ENCODE data around the gene MAP2K2. TPM values are rescaled to one million over a fixed set of nuclear protein-coding genes. Genes with fewer than 3 reads are reported as not detected.
A peak's percentile ranks its signal among the peaks of the same experiment; 100 is the strongest.

MAP2K2 gene
- total RNA-seq, 2 donors from 2014 or later, result 56.8 to 92.0 TPM

- Histone ChIP-seq H3K36me3 (replicated peaks in 1 of 2; ENCODE audit: insufficient read depth in 1 of 2, low read depth in 2 of 2) (peaks cover 0 to 2% of the 10 kb centered on the region in 2 donors), H3K27me3 (no peaks in the 10 kb centered on the region), H3K9me3 (no peaks in the 10 kb centered on the region), H3K4me1 (no peaks in the 10 kb centered on the region), H3K4me3 (no peak overlapping the region), H3K27ac (peak overlapping the region in 1 of 4 donors; percentile 5)
- ATAC-seq, result no peak
- 74 to 94% methylated on average over 8 to 26 of the region's 26 CpGs for WGBS, 2 donors
- peak in 1 of 4 donors; percentile 38 for DNase-seq
- TF ChIP-seq POLR2A (IDR thresholded peaks at IDR 0.05) (no peak), CTCF (IDR thresholded peaks at IDR 0.05) (no peak)
- intact Hi-C loops (cut with DNase I), result no loop called here
These were observed 34.5 kb downstream of the MAP2K2 start for GRCh38 chr19:4089400-4089908.

GRCh38 chr19:4088975-4089374 lies 34.9 kb downstream of the MAP2K2 start:
- Histone ChIP-seq H3K27me3 (no peaks in the 10 kb centered on the region), H3K27ac (peak overlapping the region in 1 of 4 donors; percentile 5), H3K9me3 (no peaks in the 10 kb centered on the region), H3K4me1 (no peaks in the 10 kb centered on the region), H3K36me3 (replicated peaks in 1 of 2; ENCODE audit: insufficient read depth in 1 of 2, low read depth in 2 of 2) (peaks cover 0 to 2% of the 10 kb centered on the region in 2 donors), H3K4me3 (no peak overlapping the region)
- ATAC-seq (no peak), DNase-seq (no peak)
- WGBS, 2 donors, result 73 to 90% methylated on average over 2 of the region's 2 CpGs
- intact Hi-C loops (cut with DNase I), result no loop called here
- TF ChIP-seq POLR2A (IDR thresholded peaks at IDR 0.05) (no peak), CTCF (IDR thresholded peaks at IDR 0.05) (no peak)

GRCh38 chr19:4087787-4088679 lies 35.9 kb downstream of the MAP2K2 start:
- no peak overlapping the region for H3K4me3 ChIP-seq
- DNase-seq (no peak), ATAC-seq (no peak)
- no peaks in the 10 kb centered on the region for H3K4me1 ChIP-seq
- no peaks in the 10 kb centered on the region for H3K9me3 ChIP-seq
- no peak for TF ChIP-seq CTCF (IDR thresholded peaks at IDR 0.05)
- no peak for TF ChIP-seq POLR2A (IDR thresholded peaks at IDR 0.05)
- H3K36me3 ChIP-seq (replicated peaks in 1 of 2; ENCODE audit: insufficient read depth in 1 of 2, low read depth in 2 of 2), result peaks cover 0 to 2% of the 10 kb centered on the region in 2 donors
- 77 to 79% methylated on average over 23 to 31 of the region's 31 CpGs for WGBS, 2 donors
- no peak overlapping the region for H3K27ac ChIP-seq
- intact Hi-C loops (cut with DNase I), result no loop called here
- no peaks in the 10 kb centered on the region for H3K27me3 ChIP-seq

GRCh38 chr19:4086411-4086867 lies 37.5 kb downstream of the MAP2K2 start:
- H3K27me3 ChIP-seq, result no peaks in the 10 kb centered on the region
- H3K9me3 ChIP-seq, result no peaks in the 10 kb centered on the region
- no peak overlapping the region for H3K4me3 ChIP-seq
- 33 to 39% methylated on average over 9 to 17 of the region's 17 CpGs for WGBS, 2 donors
- TF ChIP-seq POLR2A (IDR thresholded peaks at IDR 0.05) (no peak), CTCF (IDR thresholded peaks at IDR 0.05) (no peak)
- H3K36me3 ChIP-seq (replicated peaks in 1 of 2; ENCODE audit: insufficient read depth in 1 of 2, low read depth in 2 of 2), result no peaks in the 10 kb centered on the region
- H3K27ac ChIP-seq, result no peak overlapping the region
- ATAC-seq (no peak), DNase-seq (no peak)
- intact Hi-C loops (cut with DNase I), result no loop called here
- H3K4me1 ChIP-seq, result no peaks in the 10 kb centered on the region

Measured in body of pancreas (tissue), 4 donors.